C4-2B (cell line): ENCODE results near the gene EEF2KMT.
"Not testable (repeated sequence)": the region's sequence is repeated elsewhere in the genome, so short reads cannot be mapped to it uniquely, and the experiment has no call there.

Experiments used
- H3K27ac ChIP-seq: fragments of 450-650 bp; 2 replicates; pipeline ENCODE4 v1.5.1; 2017
- CTCF ChIP-seq: fragments of 450-650 bp; conservative IDR thresholded peaks from 2 replicates; pipeline ENCODE4 v1.5.1; 2017; ENCODE audit warnings: mild to moderate bottlenecking

EEF2KMT gene

GRCh38 chr16:5098221-5099159 is 895 bp upstream of the EEF2KMT start:
- peak overlapping the region; percentile 78 for H3K27ac ChIP-seq

GRCh38 chr16:5097061-5097469 is 530 bp downstream of the EEF2KMT start:
- peak overlapping the region; percentile 69 for H3K27ac ChIP-seq

- peak overlapping the region; percentile 69 for H3K27ac ChIP-seq
These were observed 1.0 kb downstream of the EEF2KMT start for GRCh38 chr16:5096437-5097060.

GRCh38 chr16:5095145-5095830 is 2.3 kb downstream of the EEF2KMT start:
- H3K27ac ChIP-seq = not testable (repeated sequence)

GRCh38 chr16:5093746-5094145 is 3.8 kb downstream of the EEF2KMT start:
- H3K27ac ChIP-seq = not testable (repeated sequence)

- not testable (repeated sequence) for H3K27ac ChIP-seq
These were observed 4.5 kb downstream of the EEF2KMT start for GRCh38 chr16:5093081-5093480.

GRCh38 chr16:5090592-5090991 is 7.0 kb downstream of the EEF2KMT start:
- H3K27ac ChIP-seq = not testable (repeated sequence)

GRCh38 chr16:5089911-5090555 is 7.6 kb downstream of the EEF2KMT start:
- H3K27ac ChIP-seq = not testable (repeated sequence)

- not testable (repeated sequence) for H3K27ac ChIP-seq
These were observed 8.7 kb downstream of the EEF2KMT start for GRCh38 chr16:5088936-5089335.

GRCh38 chr16:5088086-5088790 is 9.4 kb downstream of the EEF2KMT start:
- H3K27ac ChIP-seq = not testable (repeated sequence)

- not testable (repeated sequence) for H3K27ac ChIP-seq
These were observed 11.9 kb downstream of the EEF2KMT start for GRCh38 chr16:5085716-5086115.

GRCh38 chr16:5084802-5085201 is 12.8 kb downstream of the EEF2KMT start:
- not testable (repeated sequence) for H3K27ac ChIP-seq
- TF ChIP-seq CTCF = peak; percentile 78

GRCh38 chr16:5084099-5084731 is 13.4 kb downstream of the EEF2KMT start:
- H3K27ac ChIP-seq = not testable (repeated sequence)

- H3K27ac ChIP-seq = not testable (repeated sequence)
These were observed 13.9 kb downstream of the EEF2KMT start for GRCh38 chr16:5083646-5084045.

- H3K27ac ChIP-seq = not testable (repeated sequence)
These were observed 16.6 kb downstream of the EEF2KMT start for GRCh38 chr16:5080996-5081395.

GRCh38 chr16:5080461-5080860 is 17.1 kb downstream of the EEF2KMT start:
- H3K27ac ChIP-seq = not testable (repeated sequence)
